SK-N-SH (cell line): Measurements from ENCODE around the gene LRRC75A. TPM values are rescaled to one million over a fixed set of nuclear protein-coding genes. Genes with fewer than 3 reads are reported as not detected.
A peak's percentile ranks its signal among the peaks of the same experiment; 100 is the strongest.

Experiments used
- CTCF ChIA-PET: fragments of 300-600, 350-600 bp; formaldehyde crosslinking; extraction: SDS; loops from one replicate; lab custom pipeline; 2021; lab: Yijun Ruan, JAX
- POLR2A ChIA-PET: fragments of 350-600 bp; sonication (Branson Sonifier 250); formaldehyde crosslinking; extraction: SDS; loops from one replicate; lab custom pipeline; 2020; ENCODE audit warnings: antibody characterized with exemption, inconsistent platforms; lab: Yijun Ruan, JAX
- DNase-seq: peaks from one replicate; pipeline ENCODE4 v3.0.0; 2012
- H2AFZ ChIP-seq: fragments of 200-600 bp; sonication (generic); 2 replicates; pipeline ENCODE4 v1.8.1; 2016; ENCODE audit warnings: antibody characterized with exemption, mild to moderate bottlenecking, low read depth
- H3F3A ChIP-seq: fragments of 200-600 bp; sonication (generic); replicated peaks from 2 replicates; pipeline ENCODE3; 2016; ENCODE audit warnings: antibody characterized with exemption, mild to moderate bottlenecking; ENCODE audit not compliant: insufficient read depth
- H3K27ac ChIP-seq, 2 experiments: fragments of 200-500 bp in 1 of 2; fragments of 200-600 bp in 1 of 2; sonication (Bioruptor generic) in 1 of 2; sonication (generic), shearing (Covaris generic) in 1 of 2; 2 replicates each; pipeline versions ENCODE4 v1.5.1 to v1.6.1; 2014 to 2016; ENCODE audit warnings: low read depth in 2 of 2, inconsistent platforms in 1 of 2, low read length in 1 of 2, mild to moderate bottlenecking in 1 of 2, mixed read lengths in 1 of 2
- H3K27me3 ChIP-seq: fragments of 200-600 bp; sonication (generic), shearing (Covaris generic); 2 replicates; pipeline ENCODE4 v1.6.1; 2016; ENCODE audit warnings: mixed run types; ENCODE audit not compliant: insufficient read depth
- H3K36me3 ChIP-seq, 2 experiments: fragments of 200-500 bp in 1 of 2; fragments of 200-600 bp in 1 of 2; sonication (Bioruptor generic) in 1 of 2; sonication (generic) in 1 of 2; replicated peaks in 1 of 2; 2 replicates each; pipeline versions ENCODE3 to v1.5.1; 2014 to 2016; ENCODE audit warnings: low read length in 1 of 2, mild to moderate bottlenecking in 1 of 2; ENCODE audit not compliant: insufficient read depth in 2 of 2, control insufficient read depth in 1 of 2
- H3K4me1 ChIP-seq, 2 experiments: fragments of 200-500 bp in 1 of 2; fragments of 200-600 bp in 1 of 2; sonication (Bioruptor generic) in 1 of 2; sonication (generic), shearing (Covaris generic) in 1 of 2; 2 replicates each; pipeline versions ENCODE4 v1.5.1 to v1.6.1; 2014 to 2016; ENCODE audit warnings: low read depth in 1 of 2, low read length in 1 of 2, mixed run types in 1 of 2; ENCODE audit not compliant: insufficient read depth in 2 of 2, control insufficient read depth in 1 of 2
- H3K4me2 ChIP-seq: fragments of 200-600 bp; sonication (generic), shearing (Covaris generic); 2 replicates; pipeline ENCODE4 v1.6.1; 2017; ENCODE audit warnings: mixed run types
- H3K4me3 ChIP-seq, 2 experiments: fragments of 200-500 bp in 1 of 2; fragments of 200-600 bp in 1 of 2; sonication (Bioruptor generic) in 1 of 2; sonication (generic), shearing (Covaris generic) in 1 of 2; 2 replicates each; pipeline versions ENCODE4 v1.5.1 to v1.8.1; 2014 to 2016; ENCODE audit warnings: low read depth in 2 of 2, inconsistent platforms in 1 of 2, low read length in 1 of 2, mild to moderate bottlenecking in 1 of 2, mixed read lengths in 1 of 2, moderate library complexity in 1 of 2
- H3K79me2 ChIP-seq: fragments of 200-600 bp; sonication (generic); 2 replicates; pipeline ENCODE4 v1.8.1; 2017; ENCODE audit warnings: mild to moderate bottlenecking; ENCODE audit not compliant: insufficient read depth
- H3K9ac ChIP-seq: fragments of 200-600 bp; sonication (generic); 2 replicates; pipeline ENCODE4 v1.6.1; 2017; ENCODE audit warnings: mixed run types
- H3K9me2 ChIP-seq: fragments of 200-600 bp; sonication (generic); 2 replicates; pipeline ENCODE4 v1.6.1; 2017; ENCODE audit warnings: mixed run types
- H3K9me3 ChIP-seq: fragments of 200-600 bp; sonication (generic); 2 replicates; pipeline ENCODE4 v1.6.1; 2017; ENCODE audit warnings: mixed run types, mild to moderate bottlenecking, moderate library complexity
- H4K20me1 ChIP-seq: fragments of 200-600 bp; sonication (generic); 2 replicates; pipeline ENCODE4 v1.6.1; 2017; ENCODE audit warnings: mild to moderate bottlenecking, mixed run types; ENCODE audit not compliant: insufficient read depth
- EP300 ChIP-seq, 2 experiments: IDR thresholded peaks; 2 replicates each; pipeline versions ENCODE4 v1.4.0 to v1.6.1; 2012; ENCODE audit warnings: borderline replicate concordance in 1 of 2, low read depth in 1 of 2, low read length in 1 of 2
- EZH2phosphoT487 ChIP-seq: fragments of 200-600 bp; sonication (generic); IDR thresholded peaks from 2 replicates; pipeline ENCODE4 v1.6.1; 2017; ENCODE audit warnings: low read depth, mixed run types, mild to moderate bottlenecking, antibody characterized with exemption, moderate library complexity, borderline replicate concordance
- FOSL2 ChIP-seq: IDR thresholded peaks from 2 replicates; pipeline ENCODE4 v1.4.0; 2012; ENCODE audit warnings: low read depth, mild to moderate bottlenecking, moderate library complexity, borderline replicate concordance
- FOXJ3 ChIP-seq: sonication (generic); formaldehyde crosslinking; IDR thresholded peaks from 2 replicates; pipeline ENCODE4 v1.5.1; 2020; ENCODE audit warnings: mild to moderate bottlenecking, missing genetic modification reagents
- GABPA ChIP-seq: IDR thresholded peaks from 2 replicates; pipeline ENCODE4 v1.4.0; 2012; ENCODE audit warnings: low read depth, mild to moderate bottlenecking
- GATA2 ChIP-seq: sonication (generic); formaldehyde crosslinking; IDR thresholded peaks from 2 replicates; pipeline ENCODE4 v1.5.0; 2020; ENCODE audit warnings: mild to moderate bottlenecking, missing genetic modification reagents
- JUND ChIP-seq: IDR thresholded peaks from 2 replicates; pipeline ENCODE4 v1.4.0; 2012
- NFIC ChIP-seq: IDR thresholded peaks from 2 replicates; pipeline ENCODE4 v1.4.0; 2012; ENCODE audit warnings: borderline replicate concordance
- NRF1 ChIP-seq: IDR thresholded peaks from 2 replicates; pipeline ENCODE4 v1.6.1; 2012; ENCODE audit warnings: low read depth, mild to moderate bottlenecking, low read length
- POLR2AphosphoS5 ChIP-seq: IDR thresholded peaks from 2 replicates; pipeline ENCODE4 v1.6.1; 2012; ENCODE audit warnings: low read depth, low read length
- RAD21 ChIP-seq: IDR thresholded peaks from 2 replicates; pipeline ENCODE4 v1.6.1; 2012; ENCODE audit warnings: mild to moderate bottlenecking, low read length
- RFX5 ChIP-seq: IDR thresholded peaks from 2 replicates; pipeline ENCODE4 v1.6.1; 2012; ENCODE audit warnings: mild to moderate bottlenecking, improper control_type of control experiment, low read length
- RXRA ChIP-seq: IDR thresholded peaks from 2 replicates; pipeline ENCODE4 v1.4.0; 2012; ENCODE audit warnings: low read depth, mild to moderate bottlenecking, borderline replicate concordance
- SIN3A ChIP-seq: IDR thresholded peaks from 2 replicates; pipeline ENCODE4 v1.6.1; 2012; ENCODE audit warnings: low read depth, mild to moderate bottlenecking, low read length, moderate library complexity, borderline replicate concordance
- TAF1 ChIP-seq: IDR thresholded peaks from 2 replicates; pipeline ENCODE4 v1.6.1; 2012; ENCODE audit warnings: low read depth, mild to moderate bottlenecking, low read length, moderate library complexity, borderline replicate concordance
- TCF12 ChIP-seq: IDR thresholded peaks from 2 replicates; pipeline ENCODE4 v1.4.0; 2012
- TEAD4 ChIP-seq: IDR thresholded peaks from 2 replicates; pipeline ENCODE4 v1.4.0; 2012; ENCODE audit warnings: mild to moderate bottlenecking, borderline replicate concordance; ENCODE audit not compliant: insufficient read depth
- WGBS: methylation state at CpG from one replicate; pipeline ENCODE4 v1.1.6; 2017; ENCODE audit warnings: low lambda C conversion rate; 5-methylcytosine and 5-hydroxymethylcytosine counted together
- polyA plus RNA-seq, 3 experiments: library from polyadenylated mRNA; depleted of rRNA; stranded (reverse); fragments of >200 nt; gene quantifications; 2 replicates each; pipeline ENCODE4 v1.2.3, GENCODE V29; 2012
- TF ChIP-seq, protein P1 (sequence below): IDR thresholded peaks from 2 replicates; pipeline ENCODE4 v1.4.0; 2012; ENCODE audit warnings: low read depth, borderline replicate concordance
- TF ChIP-seq, protein P2 (sequence below): IDR thresholded peaks from 2 replicates; pipeline ENCODE4 v1.4.0; 2012; ENCODE audit warnings: low read depth, borderline replicate concordance
- TF ChIP-seq, protein P3 (sequence below): IDR thresholded peaks from 2 replicates; pipeline ENCODE4 v1.6.1; 2012; ENCODE audit warnings: mild to moderate bottlenecking, low read depth, low read length, moderate library complexity
- TF ChIP-seq, protein P4 (sequence below): IDR thresholded peaks from 2 replicates; pipeline ENCODE4; 2012
- TF ChIP-seq, protein P5 (sequence below): fragments of 150-350 bp; IDR thresholded peaks from 2 replicates; pipeline ENCODE4 v1.6.1; 2017; ENCODE audit warnings: antibody characterized with exemption, low read length, low read depth, borderline replicate concordance
- TF ChIP-seq, protein P6 (sequence below): IDR thresholded peaks from 2 replicates; pipeline ENCODE4 v1.4.0; 2012; ENCODE audit warnings: low read depth

LRRC75A gene
- polyA plus RNA-seq, 1 of the 3 experiments (the other 2 are of a cell fraction), result 1.2 TPM

DNA sequence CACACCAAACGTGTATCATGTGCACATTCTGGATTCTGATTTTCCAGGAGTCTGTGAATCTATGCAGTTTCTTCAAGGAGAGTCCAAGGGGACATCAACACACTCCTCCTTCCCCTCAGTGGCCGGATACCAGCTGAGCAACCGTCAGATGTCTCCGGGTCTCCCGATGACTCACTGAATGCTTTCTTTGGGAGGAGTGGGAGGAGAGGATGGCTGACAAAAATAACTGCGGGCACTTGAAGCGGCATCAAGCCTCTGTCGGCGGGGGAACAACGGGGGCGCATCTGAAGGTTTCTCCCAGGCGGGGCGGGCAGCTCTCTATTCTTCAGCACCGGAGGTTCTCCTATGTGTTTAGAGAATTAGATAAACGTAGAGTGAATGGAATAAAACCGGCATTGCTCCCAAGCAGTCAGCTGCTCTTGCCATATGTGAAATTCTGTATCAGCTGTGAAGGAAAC lies 24.6 kb upstream of the LRRC75A start:
- peak overlapping the region in 1 of 2 experiments; percentile 39; a peak in 1 of 4 replicates for H3K27ac ChIP-seq
- H3K9ac ChIP-seq, result peak overlapping the region; percentile 10; the same call in 1 of the 2 replicates
- H3K9me2 ChIP-seq, result no peaks in the 10 kb centered on the region
- H3K27me3 ChIP-seq, result no peaks in the 10 kb centered on the region
- peaks cover 5 to 8% of the 10 kb centered on the region in 2 experiments; a peak in 1 of 4 replicates for H3K4me1 ChIP-seq
- ChIA-PET POLR2A (interaction anchor here (1.1 kb wide), 1 partner anchor 78 kb away, joined by 4 read pairs; no protein-coding TSS in a partner anchor), CTCF (interaction anchor here (1.4 to 33.3 kb wide), 5 partner anchors 9 to 153 kb away, joined by 4 to 746 read pairs (median 7); no protein-coding TSS in a partner anchor)
- no peaks in the 10 kb centered on the region for H3F3A ChIP-seq
- no peaks in the 10 kb centered on the region for H3K36me3 ChIP-seq
- peak overlapping the region; percentile 88 for H2AFZ ChIP-seq
- TF ChIP-seq NFIC (no peak), EZH2phosphoT487 (no peak), RXRA (no peak; the same call in 1 of the 2 replicates), NRF1 (no peak), GABPA (peak; percentile 53), POLR2AphosphoS5 (0 out of 2 replicates have a peak, but pooled peaks have one; percentile 37), FOXJ3 (no peak), RFX5 (peak; percentile 85), JUND (peak; percentile 73), FOSL2 (peak; percentile 87), EP300 (IDR thresholded peaks at IDR 0.05; ENCODE audit: borderline replicate concordance in 1 of 2, low read depth in 1 of 2, low read length in 1 of 2) (no peak), TAF1 (no peak), RAD21 (no peak), TCF12 (0 out of 2 replicates have a peak, but pooled peaks have one; percentile 3), TEAD4 (no peak), GATA2 (no peak), SIN3A (0 out of 2 replicates have a peak, but pooled peaks have one; percentile 20)
- TF ChIP-seq, protein P1, sequence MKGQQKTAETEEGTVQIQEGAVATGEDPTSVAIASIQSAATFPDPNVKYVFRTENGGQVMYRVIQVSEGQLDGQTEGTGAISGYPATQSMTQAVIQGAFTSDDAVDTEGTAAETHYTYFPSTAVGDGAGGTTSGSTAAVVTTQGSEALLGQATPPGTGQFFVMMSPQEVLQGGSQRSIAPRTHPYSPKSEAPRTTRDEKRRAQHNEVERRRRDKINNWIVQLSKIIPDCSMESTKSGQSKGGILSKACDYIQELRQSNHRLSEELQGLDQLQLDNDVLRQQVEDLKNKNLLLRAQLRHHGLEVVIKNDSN, result no peak
- TF ChIP-seq, protein P2, sequence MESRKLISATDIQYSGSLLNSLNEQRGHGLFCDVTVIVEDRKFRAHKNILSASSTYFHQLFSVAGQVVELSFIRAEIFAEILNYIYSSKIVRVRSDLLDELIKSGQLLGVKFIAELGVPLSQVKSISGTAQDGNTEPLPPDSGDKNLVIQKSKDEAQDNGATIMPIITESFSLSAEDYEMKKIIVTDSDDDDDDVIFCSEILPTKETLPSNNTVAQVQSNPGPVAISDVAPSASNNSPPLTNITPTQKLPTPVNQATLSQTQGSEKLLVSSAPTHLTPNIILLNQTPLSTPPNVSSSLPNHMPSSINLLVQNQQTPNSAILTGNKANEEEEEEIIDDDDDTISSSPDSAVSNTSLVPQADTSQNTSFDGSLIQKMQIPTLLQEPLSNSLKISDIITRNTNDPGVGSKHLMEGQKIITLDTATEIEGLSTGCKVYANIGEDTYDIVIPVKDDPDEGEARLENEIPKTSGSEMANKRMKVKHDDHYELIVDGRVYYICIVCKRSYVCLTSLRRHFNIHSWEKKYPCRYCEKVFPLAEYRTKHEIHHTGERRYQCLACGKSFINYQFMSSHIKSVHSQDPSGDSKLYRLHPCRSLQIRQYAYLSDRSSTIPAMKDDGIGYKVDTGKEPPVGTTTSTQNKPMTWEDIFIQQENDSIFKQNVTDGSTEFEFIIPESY, result no peak
- TF ChIP-seq, protein P3, sequence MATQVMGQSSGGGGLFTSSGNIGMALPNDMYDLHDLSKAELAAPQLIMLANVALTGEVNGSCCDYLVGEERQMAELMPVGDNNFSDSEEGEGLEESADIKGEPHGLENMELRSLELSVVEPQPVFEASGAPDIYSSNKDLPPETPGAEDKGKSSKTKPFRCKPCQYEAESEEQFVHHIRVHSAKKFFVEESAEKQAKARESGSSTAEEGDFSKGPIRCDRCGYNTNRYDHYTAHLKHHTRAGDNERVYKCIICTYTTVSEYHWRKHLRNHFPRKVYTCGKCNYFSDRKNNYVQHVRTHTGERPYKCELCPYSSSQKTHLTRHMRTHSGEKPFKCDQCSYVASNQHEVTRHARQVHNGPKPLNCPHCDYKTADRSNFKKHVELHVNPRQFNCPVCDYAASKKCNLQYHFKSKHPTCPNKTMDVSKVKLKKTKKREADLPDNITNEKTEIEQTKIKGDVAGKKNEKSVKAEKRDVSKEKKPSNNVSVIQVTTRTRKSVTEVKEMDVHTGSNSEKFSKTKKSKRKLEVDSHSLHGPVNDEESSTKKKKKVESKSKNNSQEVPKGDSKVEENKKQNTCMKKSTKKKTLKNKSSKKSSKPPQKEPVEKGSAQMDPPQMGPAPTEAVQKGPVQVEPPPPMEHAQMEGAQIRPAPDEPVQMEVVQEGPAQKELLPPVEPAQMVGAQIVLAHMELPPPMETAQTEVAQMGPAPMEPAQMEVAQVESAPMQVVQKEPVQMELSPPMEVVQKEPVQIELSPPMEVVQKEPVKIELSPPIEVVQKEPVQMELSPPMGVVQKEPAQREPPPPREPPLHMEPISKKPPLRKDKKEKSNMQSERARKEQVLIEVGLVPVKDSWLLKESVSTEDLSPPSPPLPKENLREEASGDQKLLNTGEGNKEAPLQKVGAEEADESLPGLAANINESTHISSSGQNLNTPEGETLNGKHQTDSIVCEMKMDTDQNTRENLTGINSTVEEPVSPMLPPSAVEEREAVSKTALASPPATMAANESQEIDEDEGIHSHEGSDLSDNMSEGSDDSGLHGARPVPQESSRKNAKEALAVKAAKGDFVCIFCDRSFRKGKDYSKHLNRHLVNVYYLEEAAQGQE, result no peak
- TF ChIP-seq, protein P4, sequence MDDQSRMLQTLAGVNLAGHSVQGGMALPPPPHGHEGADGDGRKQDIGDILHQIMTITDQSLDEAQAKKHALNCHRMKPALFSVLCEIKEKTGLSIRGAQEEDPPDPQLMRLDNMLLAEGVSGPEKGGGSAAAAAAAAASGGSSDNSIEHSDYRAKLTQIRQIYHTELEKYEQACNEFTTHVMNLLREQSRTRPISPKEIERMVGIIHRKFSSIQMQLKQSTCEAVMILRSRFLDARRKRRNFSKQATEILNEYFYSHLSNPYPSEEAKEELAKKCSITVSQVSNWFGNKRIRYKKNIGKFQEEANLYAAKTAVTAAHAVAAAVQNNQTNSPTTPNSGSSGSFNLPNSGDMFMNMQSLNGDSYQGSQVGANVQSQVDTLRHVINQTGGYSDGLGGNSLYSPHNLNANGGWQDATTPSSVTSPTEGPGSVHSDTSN, result no peak; the same call in 1 of the 2 replicates
- TF ChIP-seq, protein P5, sequence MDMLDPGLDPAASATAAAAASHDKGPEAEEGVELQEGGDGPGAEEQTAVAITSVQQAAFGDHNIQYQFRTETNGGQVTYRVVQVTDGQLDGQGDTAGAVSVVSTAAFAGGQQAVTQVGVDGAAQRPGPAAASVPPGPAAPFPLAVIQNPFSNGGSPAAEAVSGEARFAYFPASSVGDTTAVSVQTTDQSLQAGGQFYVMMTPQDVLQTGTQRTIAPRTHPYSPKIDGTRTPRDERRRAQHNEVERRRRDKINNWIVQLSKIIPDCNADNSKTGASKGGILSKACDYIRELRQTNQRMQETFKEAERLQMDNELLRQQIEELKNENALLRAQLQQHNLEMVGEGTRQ, result no peak
- TF ChIP-seq, protein P6, sequence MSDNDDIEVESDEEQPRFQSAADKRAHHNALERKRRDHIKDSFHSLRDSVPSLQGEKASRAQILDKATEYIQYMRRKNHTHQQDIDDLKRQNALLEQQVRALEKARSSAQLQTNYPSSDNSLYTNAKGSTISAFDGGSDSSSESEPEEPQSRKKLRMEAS, result peak; percentile 46; the same call in 1 of the 2 replicates
- H3K4me3 ChIP-seq, result peak overlapping the region; percentile 24 to 43; a peak in 3 of 4 replicates
- peak overlapping the region; percentile 52; the same call in 1 of the 2 replicates for H3K4me2 ChIP-seq
- no peaks in the 10 kb centered on the region for H3K9me3 ChIP-seq
- H3K79me2 ChIP-seq, result no peaks in the 10 kb centered on the region
- WGBS, result 10% methylated on average over 14 of the region's 16 CpGs
- no peaks in the 10 kb centered on the region for H4K20me1 ChIP-seq
- peak; percentile 22 for DNase-seq
